HL-60 (cell line): ENCODE results near the gene PTPRK.

Experiments used
- DNase-seq, 2 experiments: peaks; one replicate each; pipeline ENCODE4 v3.0.0-alpha.2; 2010 to 2020; ENCODE audit warnings: low read depth in 1 of 2, low spot score in 1 of 2
- H3K27ac ChIP-seq: fragments of 250-450 bp; sonication (Bioruptor Pico); replicated peaks from 2 replicates; pipeline ENCODE4 v1.5.1; 2020; ENCODE audit warnings: mild to moderate bottlenecking, moderate library complexity
- H3K27me3 ChIP-seq: fragments of 250-450 bp; sonication (Bioruptor Pico); 2 replicates; pipeline ENCODE4 v1.5.1; 2021; ENCODE audit warnings: mild to moderate bottlenecking, moderate library complexity; ENCODE audit not compliant: insufficient read depth, poor library complexity, severe bottlenecking
- H3K4me3 ChIP-seq: replicated peaks from 2 replicates; pipeline ENCODE4 v1.5.1; 2011; ENCODE audit warnings: mild to moderate bottlenecking, control low read depth, low read length; ENCODE audit not compliant: insufficient read depth
- CTCF ChIP-seq: IDR thresholded peaks from one replicate; pipeline ENCODE4 v1.5.1; 2011; ENCODE audit warnings: low read length, control low read depth, inconsistent platforms; ENCODE audit not compliant: insufficient read depth
- GABPA ChIP-seq: IDR thresholded peaks from 2 replicates; pipeline ENCODE4 v1.6.1; 2012; ENCODE audit warnings: low read depth
- POLR2AphosphoS5 ChIP-seq: IDR thresholded peaks from 2 replicates; pipeline ENCODE4 v1.6.1; 2012; ENCODE audit warnings: low read depth
- REST ChIP-seq: IDR thresholded peaks from 2 replicates; pipeline ENCODE4 v1.6.1; 2012; ENCODE audit warnings: low read depth; ENCODE audit not compliant: insufficient replicate concordance
- SPI1 ChIP-seq: IDR thresholded peaks from 2 replicates; pipeline ENCODE4 v1.6.1; 2012; ENCODE audit warnings: low read depth, mild to moderate bottlenecking, borderline replicate concordance

PTPRK gene

GRCh38 chr6:128500749-128501600, 19.4 kb downstream of the PTPRK start:
- Histone ChIP-seq H3K4me3 (no peak overlapping the region), H3K27ac (no peak overlapping the region), H3K27me3 (no peaks in the 10 kb centered on the region)
- TF ChIP-seq CTCF = no peak
- TF ChIP-seq POLR2AphosphoS5 = no peak
- DNase-seq = no peak

GRCh38 chr6:128500014-128500413, 20.4 kb downstream of the PTPRK start:
- no peak for DNase-seq
- Histone ChIP-seq H3K4me3 (no peak overlapping the region), H3K27me3 (no peaks in the 10 kb centered on the region), H3K27ac (no peak overlapping the region)
- TF ChIP-seq SPI1 (no peak), POLR2AphosphoS5 (no peak), GABPA (no peak), REST (no peak), CTCF (no peak)

GRCh38 chr6:128499079-128499731, 21.2 kb downstream of the PTPRK start:
- TF ChIP-seq REST = no peak
- no peak for TF ChIP-seq GABPA
- TF ChIP-seq POLR2AphosphoS5 = no peak
- no peak for TF ChIP-seq CTCF
- TF ChIP-seq SPI1 = no peak
- Histone ChIP-seq H3K4me3 (no peak overlapping the region), H3K27ac (no peak overlapping the region), H3K27me3 (no peaks in the 10 kb centered on the region)
- no peak for DNase-seq
